HG02973 (cell line): ENCODE data around the gene NOS1.
"Not testable (repeated sequence)": the region's sequence is repeated elsewhere in the genome, so short reads cannot be mapped to it uniquely, and the experiment has no call there.

Experiments used
- ATAC-seq: cut with Tn5 transposase; IDR thresholded peaks from one replicate; pipeline ENCODE4 v1.9.1; 2021; ENCODE audit warnings: moderate library complexity; ENCODE audit not compliant: unreplicated experiment

The NOS1 gene

DNA sequence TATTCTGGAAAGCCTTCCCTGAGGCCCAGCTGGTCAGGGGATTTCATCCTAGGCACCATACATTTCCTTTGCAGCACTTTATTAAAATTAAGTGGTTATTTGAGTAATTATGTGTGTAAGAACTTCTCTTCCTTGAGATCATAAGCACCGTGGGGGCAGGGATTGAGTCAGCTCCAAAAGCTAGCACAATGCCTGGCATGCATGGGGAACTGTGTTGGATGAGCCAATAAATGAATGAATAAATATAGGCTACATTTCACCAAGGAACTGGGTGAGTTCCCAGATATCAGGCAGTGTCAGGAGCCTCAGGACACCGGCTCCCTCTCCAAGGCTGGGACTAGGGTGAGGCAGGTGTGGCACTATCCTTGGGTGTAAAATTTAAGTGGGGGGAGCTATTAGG lies 88.3 kb downstream of the NOS1 start:
- no peak for ATAC-seq

DNA sequence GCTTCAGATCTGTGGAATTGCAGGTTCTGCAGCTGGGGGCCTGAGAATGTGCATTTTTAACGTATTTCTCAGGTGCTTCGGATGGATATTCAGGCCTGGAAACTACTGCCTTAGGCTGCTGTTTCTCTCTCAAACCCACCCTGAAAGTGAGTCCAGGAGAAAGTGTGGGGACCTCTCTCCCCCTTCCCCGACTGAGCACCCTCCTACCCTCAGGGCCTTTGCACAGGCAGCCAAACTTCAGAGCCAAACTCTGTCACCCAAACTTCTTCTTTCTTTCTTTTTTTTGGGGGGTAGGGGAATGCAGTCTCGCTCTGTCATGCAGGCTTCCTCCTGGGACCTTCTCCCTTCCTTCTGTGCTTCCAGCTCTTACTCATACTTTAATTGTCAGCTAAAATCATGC lies 88.7 kb downstream of the NOS1 start:
- ATAC-seq = no peak

DNA sequence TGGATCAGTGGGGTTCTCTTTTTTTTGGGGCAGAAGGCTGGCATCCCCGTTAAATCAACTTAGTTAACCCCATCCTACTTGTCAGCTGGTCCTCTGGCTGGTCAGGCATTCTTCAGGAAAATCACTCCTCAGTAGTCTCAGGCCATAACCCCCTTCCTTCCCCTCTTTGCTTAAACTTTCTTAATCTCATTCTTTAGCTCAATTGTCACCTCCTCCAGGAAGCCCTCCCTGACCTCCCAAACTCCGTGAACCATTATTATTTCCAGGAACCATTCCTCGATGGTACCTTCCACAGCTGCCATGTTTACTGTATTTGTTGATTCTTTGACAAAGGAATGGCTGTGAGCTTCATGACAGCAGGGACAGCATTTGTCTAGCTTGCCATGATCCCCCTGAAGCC lies 98.7 kb downstream of the NOS1 start:
- ATAC-seq = no peak

DNA sequence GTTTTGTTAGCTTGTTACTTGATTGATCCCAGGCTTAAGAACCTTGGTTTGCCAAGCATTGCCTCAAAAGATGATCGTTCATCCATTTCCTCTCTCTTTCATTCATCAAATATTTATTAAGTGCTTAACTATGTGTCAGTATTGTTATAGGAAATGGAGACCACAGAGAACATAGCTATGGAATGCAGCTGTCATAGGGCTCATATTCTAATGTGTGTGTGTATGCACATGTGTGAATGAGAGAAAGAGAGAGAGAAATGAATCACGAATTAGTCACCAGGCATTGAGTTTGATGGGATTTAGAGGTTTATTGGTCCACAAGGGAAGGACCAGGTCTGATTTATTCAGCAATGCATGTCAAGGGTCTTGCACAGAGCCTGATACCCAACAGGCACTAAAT lies 100.2 kb downstream of the NOS1 start:
- ATAC-seq = no peak

DNA sequence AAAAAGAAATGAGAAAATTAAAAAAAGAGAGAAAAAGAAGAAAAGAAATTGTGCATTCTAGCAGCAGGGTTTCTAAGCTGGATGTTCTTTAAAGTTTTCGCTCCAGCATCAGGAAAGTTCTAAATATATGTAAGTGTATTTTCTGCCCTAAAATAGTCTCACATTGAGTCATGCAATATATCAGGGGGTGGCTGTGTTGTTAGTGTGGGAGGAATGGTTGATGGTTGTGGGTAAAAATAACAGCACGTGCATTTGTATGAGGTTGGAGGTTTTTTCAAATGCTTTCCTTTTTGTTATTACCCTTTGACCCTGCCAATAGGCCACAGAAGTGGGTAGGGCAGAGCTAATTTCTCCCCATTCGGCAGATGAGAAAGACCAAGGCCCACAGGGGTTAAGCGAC lies 106.0 kb downstream of the NOS1 start:
- ATAC-seq = no peak

DNA sequence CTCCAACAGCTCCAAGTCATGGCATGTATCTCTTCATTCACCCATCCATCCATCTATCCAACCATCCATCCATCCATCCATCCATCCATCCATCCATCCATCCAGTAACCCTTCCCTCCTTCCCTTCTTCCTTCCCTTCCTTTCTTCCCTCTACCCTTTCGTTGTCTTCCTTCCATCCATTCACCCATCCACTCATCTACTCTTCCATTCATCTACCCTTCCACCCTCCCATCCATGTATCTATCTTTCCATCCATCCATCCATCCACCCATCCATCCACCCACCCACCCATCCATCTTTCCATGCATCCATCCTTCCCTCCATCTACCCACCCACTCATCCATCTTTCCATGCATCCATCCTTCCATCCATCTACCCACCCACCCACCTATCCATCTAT lies 117.9 kb downstream of the NOS1 start:
- ATAC-seq = no peak

DNA sequence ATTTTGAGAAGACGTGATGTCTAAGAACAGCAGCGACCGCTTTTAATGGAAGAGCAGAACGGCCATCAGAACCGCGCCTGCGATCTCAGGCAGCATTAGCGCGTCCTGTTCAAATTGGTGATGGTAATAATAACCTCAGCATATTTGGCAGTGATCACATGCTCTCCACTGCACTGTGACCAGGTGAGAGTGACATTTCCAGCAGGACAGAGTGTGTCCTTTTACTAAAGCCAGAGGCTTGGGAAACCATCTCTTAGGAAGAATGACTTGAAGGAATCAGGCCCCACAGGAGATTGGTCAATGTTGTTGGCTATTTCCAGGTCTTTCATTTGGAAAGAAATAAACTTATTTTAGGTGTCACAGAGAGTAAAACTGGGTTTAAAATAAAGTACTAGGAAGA lies 119.7 kb downstream of the NOS1 start:
- no peak for ATAC-seq

DNA sequence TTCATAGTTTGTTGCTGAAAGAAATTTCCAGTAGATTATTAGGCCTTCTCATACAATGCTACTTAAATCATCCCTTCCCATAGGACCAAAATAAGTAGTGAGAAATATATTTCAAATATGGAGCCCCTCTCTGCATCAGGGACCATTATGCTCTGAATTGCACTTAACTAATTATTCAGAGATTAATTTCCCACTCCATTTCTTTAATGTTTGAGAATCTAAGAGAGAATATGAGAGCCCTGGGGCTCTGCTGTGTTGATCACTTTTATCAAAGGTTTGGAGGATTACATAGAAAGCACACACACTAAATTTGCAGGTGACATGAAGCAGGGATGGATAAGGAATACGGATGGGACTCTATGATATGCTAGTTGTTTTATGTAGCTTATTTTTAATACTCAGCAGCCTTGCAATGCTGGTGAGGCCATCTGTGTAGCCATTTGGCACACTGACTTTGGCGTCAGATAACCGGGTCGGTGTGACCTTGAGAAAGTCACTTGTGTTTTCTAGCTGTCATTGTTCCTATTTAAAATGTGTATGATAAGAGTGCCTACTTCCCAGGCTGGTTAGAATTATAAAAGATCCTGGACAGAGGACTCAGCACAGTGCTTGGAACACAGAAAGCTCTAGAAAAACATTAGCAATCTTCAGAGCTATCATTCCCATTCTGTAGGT lies 121.2 kb downstream of the NOS1 start:
- no peak for ATAC-seq

DNA sequence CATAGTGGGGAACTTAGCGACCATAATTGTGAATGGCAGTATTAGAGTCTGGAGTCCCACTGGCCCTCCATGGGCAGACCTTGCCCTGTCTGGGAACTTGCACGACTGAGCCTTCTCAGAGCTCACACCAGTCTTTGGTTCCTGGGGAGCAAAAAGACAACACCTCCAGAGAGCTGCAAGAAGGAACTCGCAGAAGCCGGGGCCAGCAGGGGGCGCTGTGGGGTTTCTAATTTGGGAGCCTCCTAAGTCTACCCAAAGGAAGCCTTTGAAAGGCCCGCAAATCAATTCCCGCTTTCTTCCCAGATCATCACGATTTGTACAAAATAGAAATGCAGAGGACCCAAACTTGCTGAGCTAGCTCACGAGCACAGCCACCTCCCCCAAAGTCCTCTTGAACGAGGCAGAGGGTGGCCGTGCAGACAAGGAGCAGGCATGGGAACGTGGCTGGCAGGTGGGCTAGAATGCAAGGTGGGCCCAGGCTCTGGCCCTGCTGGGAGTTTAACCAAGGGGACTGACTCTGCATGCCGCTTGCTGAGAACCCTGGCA lies 124.9 kb downstream of the NOS1 start:
- no peak for ATAC-seq

DNA sequence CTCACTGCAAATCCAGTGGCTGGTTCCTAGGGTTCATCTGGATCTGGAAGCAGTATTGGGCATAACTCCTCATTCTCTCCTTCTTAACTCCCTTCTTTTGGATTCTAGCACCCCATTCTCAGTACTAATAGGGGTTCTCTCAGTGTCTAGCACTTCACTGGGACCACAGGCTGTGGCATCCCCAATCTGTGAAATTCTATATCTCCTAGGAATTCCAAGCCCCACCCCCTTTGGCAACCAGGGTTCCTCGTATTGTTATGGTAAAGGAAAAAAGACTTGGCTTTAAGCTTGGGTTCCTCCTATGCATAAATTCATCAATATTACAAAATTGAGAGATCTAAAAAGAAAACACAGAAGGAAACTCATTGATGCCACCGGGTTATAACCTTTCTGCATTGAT lies 126.2 kb downstream of the NOS1 start:
- no peak for ATAC-seq

DNA sequence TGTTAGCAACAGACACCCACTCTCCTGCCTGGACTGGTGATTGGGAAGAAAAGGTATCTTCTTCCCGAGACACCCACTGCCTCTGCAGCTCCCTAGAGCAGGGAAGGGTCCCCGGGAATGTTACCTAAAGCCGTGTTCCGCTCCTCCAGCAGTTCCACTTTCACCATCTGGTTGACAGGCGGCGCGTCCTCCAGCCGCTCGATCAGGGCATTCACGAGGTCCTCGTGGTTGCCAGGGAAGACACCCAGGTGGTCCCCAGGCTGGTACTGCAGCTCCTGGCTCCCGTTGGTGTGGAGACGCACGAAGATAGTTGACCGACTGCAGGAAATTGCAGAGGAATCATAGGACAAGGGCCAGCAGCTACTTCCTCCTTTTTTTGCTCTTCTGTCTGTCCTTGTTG lies 127.0 kb downstream of the NOS1 start:
- no peak for ATAC-seq

DNA sequence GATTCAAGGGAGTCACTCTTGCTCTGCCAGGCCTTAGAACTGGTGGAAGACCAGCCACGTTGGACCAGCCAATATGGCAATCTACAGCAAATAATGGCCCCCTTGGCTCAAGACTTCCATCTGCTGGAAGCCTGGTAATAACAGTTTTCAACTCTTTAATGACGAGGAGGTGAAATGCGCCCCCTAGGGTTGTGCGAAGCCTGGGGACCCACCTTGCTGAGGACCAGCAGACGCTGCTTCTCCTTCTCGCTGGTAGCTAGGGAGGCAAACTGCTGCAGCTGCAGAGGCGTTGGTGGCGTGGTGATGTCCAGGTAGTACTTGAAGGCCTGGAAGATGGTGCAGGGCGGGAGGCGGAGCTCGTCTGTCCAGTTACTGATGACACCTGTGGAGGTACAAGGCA lies 129.7 kb downstream of the NOS1 start:
- ATAC-seq = no peak

DNA sequence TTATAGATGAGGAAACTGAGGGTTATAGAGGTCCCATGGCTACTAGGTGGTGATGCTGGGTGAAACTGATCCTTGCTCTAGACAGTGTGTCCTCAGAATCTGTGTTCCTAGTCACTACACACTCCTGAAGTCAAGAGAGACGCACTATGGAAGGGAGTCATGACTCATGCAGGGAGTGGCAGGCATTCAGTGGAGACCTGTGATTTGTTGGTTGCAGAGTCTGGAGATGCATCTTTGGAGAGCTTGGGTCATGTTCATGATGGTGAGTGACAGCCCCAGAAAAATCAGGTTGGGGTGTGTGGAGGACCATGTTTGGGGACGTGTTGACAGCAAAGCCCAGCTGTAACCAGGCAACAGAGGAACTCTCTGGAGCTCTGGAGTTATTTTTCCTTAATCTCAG lies 133.2 kb downstream of the NOS1 start:
- ATAC-seq = no peak

DNA sequence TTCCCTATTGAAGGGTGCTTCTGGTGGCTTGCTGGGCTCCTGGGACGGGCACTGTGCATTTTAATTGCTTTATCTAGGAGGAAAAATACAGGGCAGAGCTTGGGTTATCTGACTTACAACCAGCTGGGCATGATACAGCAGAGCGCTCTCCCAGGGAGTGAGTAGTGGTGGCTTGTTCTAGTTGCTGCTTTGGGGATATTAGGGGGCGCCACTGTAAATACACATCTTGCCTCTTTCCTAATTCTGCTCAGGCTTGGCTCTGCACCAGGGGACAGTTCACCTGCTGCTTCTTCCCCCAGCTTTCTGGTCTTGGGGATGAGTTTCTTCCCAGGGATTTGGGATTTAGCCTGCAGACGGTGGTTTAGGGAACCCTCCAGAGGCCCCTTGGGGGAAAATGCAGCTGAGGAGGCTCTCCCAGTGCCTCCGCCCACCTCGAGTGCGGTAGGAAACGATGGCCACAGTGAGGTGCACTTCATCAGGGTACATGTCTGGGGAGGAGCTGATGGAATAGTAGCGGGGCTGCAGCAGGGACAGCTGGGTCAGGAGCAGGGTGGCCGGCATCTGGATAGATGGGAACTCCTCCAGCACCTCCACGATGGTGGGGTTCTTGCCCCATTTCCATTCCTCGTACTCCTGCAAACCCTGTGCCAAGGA lies 134.3 kb downstream of the NOS1 start:
- ATAC-seq = no peak

DNA sequence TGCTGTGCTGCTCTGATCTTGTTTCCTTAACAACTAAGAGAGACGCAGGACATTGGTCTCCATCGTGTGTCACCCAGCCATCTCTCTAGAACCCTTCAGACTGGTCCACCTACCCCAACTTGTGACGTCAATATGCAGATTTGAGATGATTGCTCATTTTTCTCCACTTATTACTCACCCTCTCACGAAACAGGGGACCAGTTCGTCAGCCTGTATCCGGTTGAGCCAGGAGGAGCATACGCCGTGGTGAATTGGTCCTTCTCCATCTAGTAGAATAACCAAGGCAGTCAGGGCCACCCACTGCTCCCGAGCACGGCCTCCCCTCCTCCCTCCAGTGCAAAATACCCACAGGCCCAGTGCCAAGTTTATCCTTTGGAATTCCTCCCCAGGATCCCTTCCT lies 134.9 kb downstream of the NOS1 start:
- ATAC-seq = no peak

DNA sequence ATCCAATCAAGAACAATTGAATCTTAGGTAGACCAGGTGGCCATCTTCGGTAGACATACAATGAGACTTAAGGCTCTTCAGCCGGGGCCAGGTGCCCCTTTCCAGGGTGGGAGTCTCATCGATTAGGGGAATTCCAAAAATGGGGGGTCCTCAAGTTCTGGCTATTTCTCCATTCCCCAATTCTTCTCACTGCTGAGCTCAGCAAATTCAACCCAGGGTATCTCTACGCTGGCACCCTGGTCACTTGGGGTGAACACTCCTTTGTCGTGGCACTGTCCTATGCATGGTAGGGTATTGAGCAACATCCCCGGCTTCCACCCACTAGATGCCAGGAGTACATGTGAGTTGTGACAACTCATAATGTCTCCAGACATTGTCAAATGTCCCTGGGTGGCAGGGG lies 136.2 kb downstream of the NOS1 start:
- ATAC-seq = no peak

DNA sequence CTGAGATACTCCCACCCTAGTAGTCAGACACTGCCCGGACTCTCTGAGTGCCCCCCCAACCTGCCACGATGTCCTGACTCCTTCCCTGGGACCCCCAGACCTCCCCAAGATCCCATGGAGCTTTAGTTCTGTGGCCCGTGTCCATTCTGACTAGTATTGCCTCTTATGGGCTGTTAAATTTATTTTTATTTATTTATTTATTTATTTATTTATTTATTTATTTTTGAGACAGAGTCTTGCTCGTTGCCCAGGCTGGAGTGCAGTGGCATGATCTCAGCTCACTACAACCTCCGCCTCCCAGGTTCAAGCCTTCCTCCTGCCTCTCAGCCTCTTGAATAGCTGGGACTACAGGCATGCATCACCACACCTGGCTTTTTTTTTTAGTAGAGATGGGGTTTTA lies 140.5 kb downstream of the NOS1 start:
- ATAC-seq = not testable (repeated sequence)

DNA sequence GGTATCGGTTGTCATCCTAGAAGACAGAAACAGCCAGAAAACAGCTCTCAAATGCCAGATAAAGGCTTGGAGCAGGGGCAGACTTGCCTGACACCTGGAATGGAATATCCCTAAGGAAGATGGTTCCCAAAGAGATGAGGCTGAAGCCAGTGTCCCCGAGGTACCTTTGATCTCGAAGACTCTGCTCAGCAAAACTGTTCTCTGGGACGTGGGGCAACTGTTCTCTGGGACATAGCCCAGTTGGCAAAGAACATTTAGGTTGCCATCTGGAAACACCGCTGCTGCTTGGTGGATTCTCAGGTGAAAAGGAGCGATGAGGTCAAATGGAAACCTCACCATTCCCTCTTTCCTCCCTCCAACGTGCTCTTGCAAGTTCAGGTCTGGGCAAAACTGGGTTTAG lies 143.3 kb downstream of the NOS1 start:
- no peak for ATAC-seq

DNA sequence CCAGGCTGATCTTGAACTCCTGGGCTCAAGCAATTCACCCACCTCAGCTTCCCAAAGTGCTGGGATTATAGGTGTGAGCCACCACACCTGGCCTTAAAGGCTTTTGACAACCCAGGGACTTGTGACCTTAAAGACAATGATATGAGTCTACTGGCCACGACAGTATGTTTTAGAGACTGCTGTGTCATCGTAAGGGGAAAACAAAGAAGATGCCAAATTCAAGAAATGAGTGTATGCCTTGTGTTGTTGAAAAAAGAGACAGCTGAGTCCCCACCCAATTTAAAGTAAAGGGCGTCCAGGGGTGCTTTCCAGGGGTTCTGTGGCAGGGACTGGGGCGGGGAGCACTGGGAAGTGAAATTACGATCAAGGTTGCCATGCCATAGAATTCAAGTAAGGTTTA lies 144.7 kb downstream of the NOS1 start:
- ATAC-seq = no peak

DNA sequence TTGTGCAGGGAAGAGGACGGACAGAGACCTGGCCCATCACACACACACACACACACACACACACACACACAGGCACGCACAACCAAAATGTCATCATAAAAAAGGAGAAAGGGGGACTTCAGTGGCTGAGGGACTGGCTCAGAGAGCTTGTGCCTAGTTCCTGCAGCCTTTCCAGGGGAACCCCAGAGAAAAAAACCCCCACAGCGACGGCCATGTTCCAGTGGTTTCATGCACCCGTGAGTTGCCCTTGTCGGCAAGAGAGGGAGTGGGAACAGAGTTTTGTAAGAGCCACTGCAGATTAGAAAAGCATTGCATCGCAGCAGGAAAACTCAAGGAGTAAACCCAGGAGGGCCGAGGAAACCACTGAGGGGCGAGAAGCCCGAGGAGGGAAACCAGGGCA lies 146.6 kb downstream of the NOS1 start:
- ATAC-seq = no peak

DNA sequence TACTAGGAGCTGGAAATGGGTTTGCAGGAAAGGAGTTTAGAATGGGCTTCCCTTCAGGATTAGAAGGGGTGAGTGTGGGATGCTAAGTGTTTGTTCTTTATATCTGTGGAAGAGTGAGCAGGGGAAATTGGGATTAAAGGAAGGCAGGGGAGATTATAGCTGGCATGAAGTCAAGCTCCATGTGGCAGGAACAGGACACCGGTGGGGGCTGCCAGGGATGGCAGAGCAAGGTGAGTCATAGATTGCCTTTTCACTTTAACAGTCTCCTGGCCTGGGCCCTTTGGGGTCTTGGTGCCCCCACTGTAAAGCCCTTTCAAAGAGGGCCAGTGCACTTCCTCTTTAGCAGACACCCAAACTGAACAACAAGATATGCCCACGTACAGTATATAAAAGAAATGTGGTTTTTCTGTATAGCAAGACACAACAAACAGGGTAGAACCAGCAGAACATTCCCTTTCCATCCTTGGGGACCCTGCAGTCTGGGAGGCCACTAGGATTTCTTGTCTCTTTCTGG lies 148.1 kb downstream of the NOS1 start:
- no peak for ATAC-seq

DNA sequence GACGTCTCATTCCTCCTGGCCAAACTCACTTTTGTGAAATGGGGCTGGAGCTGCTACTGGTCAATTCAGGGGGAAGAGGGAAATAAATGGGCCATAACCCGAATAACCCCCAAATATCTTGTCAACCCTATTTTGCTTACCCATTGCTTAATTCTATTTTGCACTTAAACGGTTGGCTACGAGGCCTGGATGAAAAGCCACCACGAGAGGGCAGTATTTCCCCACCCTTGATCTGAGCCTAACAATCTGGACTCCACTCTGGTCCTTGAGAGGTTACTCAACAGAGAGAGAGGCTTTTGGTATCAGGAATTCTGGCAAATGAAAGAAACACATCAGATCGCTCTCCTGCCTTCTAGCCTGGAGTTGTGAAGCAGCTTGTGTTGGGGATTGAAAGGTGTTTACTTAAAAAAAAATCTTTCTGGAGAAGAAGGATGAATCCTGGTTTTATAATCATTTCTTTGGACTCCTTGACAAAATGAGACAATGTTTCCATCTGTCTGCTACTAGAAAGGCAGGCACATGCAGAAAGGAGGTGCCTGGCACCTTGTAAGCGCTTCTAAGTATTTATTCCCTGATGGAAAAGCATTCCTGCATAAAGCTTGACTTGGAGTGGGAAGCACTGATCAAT lies 148.7 kb downstream of the NOS1 start:
- ATAC-seq = no peak
